NT2/D1 (cell line): ENCODE results near the gene IFRD2.

ENCODE experiments used
- DNase-seq: peaks from one replicate; pipeline ENCODE4 v3.0.0-alpha.2; 2011; ENCODE audit warnings: low read depth, low spot score
- H3K27me3 ChIP-seq: 2 replicates; pipeline ENCODE4 v1.6.0; 2011; ENCODE audit warnings: mild to moderate bottlenecking; ENCODE audit not compliant: insufficient read length, insufficient read depth
- H3K36me3 ChIP-seq: 2 replicates; pipeline ENCODE4 v1.6.1; 2011; ENCODE audit warnings: mild to moderate bottlenecking, low read length, mixed read lengths; ENCODE audit not compliant: insufficient read depth, insufficient read length
- H3K4me1 ChIP-seq: 2 replicates; pipeline ENCODE4 v1.5.1; 2011; ENCODE audit not compliant: insufficient read depth, insufficient read length
- H3K4me3 ChIP-seq: 2 replicates; pipeline ENCODE4 v1.5.1; 2011; ENCODE audit warnings: low read depth; ENCODE audit not compliant: insufficient read length
- H3K9ac ChIP-seq: 2 replicates; pipeline ENCODE4 v1.6.0; 2011; ENCODE audit warnings: low read depth; ENCODE audit not compliant: insufficient read length
- H3K9me3 ChIP-seq: 2 replicates; pipeline ENCODE4 v1.5.1; 2011; ENCODE audit warnings: mild to moderate bottlenecking, low read length; ENCODE audit not compliant: insufficient read depth
- SUZ12 ChIP-seq: IDR thresholded peaks from 2 replicates; pipeline ENCODE4 v1.6.1; 2011; ENCODE audit not compliant: insufficient read length, insufficient read depth; ENCODE audit errors: extremely low read depth
- YY1 ChIP-seq: IDR thresholded peaks from 2 replicates; pipeline ENCODE4 v1.6.1; 2011; ENCODE audit not compliant: insufficient read length, insufficient read depth
- ZNF274 ChIP-seq: IDR thresholded peaks from 2 replicates; pipeline ENCODE4 v1.6.1; 2011; ENCODE audit warnings: mild to moderate bottlenecking, low read depth, low read length

IFRD2 gene

GRCh38 chr3:50337175-50337861, 45.1 kb upstream of the IFRD2 start:
- Histone ChIP-seq H3K27me3 (peaks cover 11% of the 10 kb centered on the region), H3K4me1 (peaks cover 10% of the 10 kb centered on the region), H3K36me3 (peaks cover 41% of the 10 kb centered on the region), H3K9me3 (no peaks in the 10 kb centered on the region), H3K9ac (peak overlapping the region; percentile 98), H3K4me3 (peak overlapping the region; percentile 96)
- DNase-seq, result peak; percentile 99
- TF ChIP-seq YY1 (no peak), ZNF274 (no peak), SUZ12 (no peak)

- Histone ChIP-seq H3K4me1 (peaks cover 8% of the 10 kb centered on the region), H3K27me3 (peaks cover 9% of the 10 kb centered on the region), H3K4me3 (peak overlapping the region; percentile 96), H3K36me3 (peaks cover 48% of the 10 kb centered on the region), H3K9me3 (no peaks in the 10 kb centered on the region), H3K9ac (peak overlapping the region; percentile 98)
- DNase-seq, result no peak
- TF ChIP-seq SUZ12 (no peak), YY1 (no peak), ZNF274 (no peak)
Measured at GRCh38 chr3:50336452-50337174, 44.4 kb upstream of the IFRD2 start.

GRCh38 chr3:50334339-50335075, 42.3 kb upstream of the IFRD2 start:
- no peak for DNase-seq
- Histone ChIP-seq H3K27me3 (no peaks in the 10 kb centered on the region), H3K36me3 (peaks cover 69% of the 10 kb centered on the region), H3K9me3 (no peaks in the 10 kb centered on the region), H3K4me1 (peaks cover 4% of the 10 kb centered on the region), H3K4me3 (no peak overlapping the region), H3K9ac (peak overlapping the region; percentile 57)
- TF ChIP-seq SUZ12 (no peak), ZNF274 (no peak), YY1 (no peak)

- Histone ChIP-seq H3K4me3 (no peak overlapping the region), H3K9ac (no peak overlapping the region), H3K9me3 (no peaks in the 10 kb centered on the region)
Measured at GRCh38 chr3:50333744-50334328, 41.6 kb upstream of the IFRD2 start.

GRCh38 chr3:50331364-50331907, 39.2 kb upstream of the IFRD2 start:
- no peak for DNase-seq
- Histone ChIP-seq H3K27me3 (no peaks in the 10 kb centered on the region), H3K4me3 (no peak overlapping the region), H3K36me3 (peaks cover 80% of the 10 kb centered on the region), H3K9ac (no peak overlapping the region), H3K9me3 (no peaks in the 10 kb centered on the region), H3K4me1 (no peaks in the 10 kb centered on the region)
- no peak for TF ChIP-seq ZNF274
- TF ChIP-seq YY1, result no peak
- TF ChIP-seq SUZ12, result no peak

More at GRCh38 chr3:50333744-50334328, 41.6 kb upstream of the IFRD2 start:
- DNase-seq, result no peak
- no peaks in the 10 kb centered on the region for H3K27me3 ChIP-seq
- H3K36me3 ChIP-seq, result peaks cover 75% of the 10 kb centered on the region
- peaks cover 4% of the 10 kb centered on the region for H3K4me1 ChIP-seq
- TF ChIP-seq SUZ12 (no peak), ZNF274 (no peak), YY1 (no peak)

GRCh38 chr3:50330330-50330729, 38.1 kb upstream of the IFRD2 start:
- Histone ChIP-seq H3K4me1 (no peaks in the 10 kb centered on the region), H3K9ac (no peak overlapping the region), H3K9me3 (no peaks in the 10 kb centered on the region), H3K27me3 (no peaks in the 10 kb centered on the region), H3K4me3 (no peak overlapping the region), H3K36me3 (peaks cover 80% of the 10 kb centered on the region)
- TF ChIP-seq YY1 (no peak), ZNF274 (no peak), SUZ12 (no peak)
- no peak for DNase-seq
